ENCODE measurements around the gene ATP6V0E2.

ATP6V0E2 gene

GRCh38 chr7:149875396-149875795, 1.6 kb downstream of the ATP6V0E2 start:
- Histone ChIP-seq H3K36me3 (ENCODE audit: insufficient read depth, low read depth, low read length) (no peaks in the 10 kb centered on the region), H3K4me3 (ENCODE audit: low read length) (no peak overlapping the region), H3K27me3 (ENCODE audit: insufficient read depth, low read length) (peaks cover 31% of the 10 kb centered on the region), H3K27ac (ENCODE audit: low read length) (no peak overlapping the region), H3K9ac (ENCODE audit: low read depth, low read length) (no peak overlapping the region), H3K9me3 (ENCODE audit: insufficient read depth, low read depth, low read length) (no peaks in the 10 kb centered on the region), H3K4me1 (ENCODE audit: insufficient read depth, low read length) (peaks cover 6% of the 10 kb centered on the region; the same call in 1 of the 2 replicates)

- Histone ChIP-seq H3K27me3 (ENCODE audit: insufficient read depth, low read length) (peaks cover 19% of the 10 kb centered on the region), H3K4me3 (ENCODE audit: low read length) (no peak overlapping the region), H3K9ac (ENCODE audit: low read depth, low read length) (no peak overlapping the region), H3K27ac (ENCODE audit: low read length) (no peak overlapping the region), H3K36me3 (ENCODE audit: insufficient read depth, low read depth, low read length) (no peaks in the 10 kb centered on the region), H3K9me3 (ENCODE audit: insufficient read depth, low read depth, low read length) (no peaks in the 10 kb centered on the region), H3K4me1 (ENCODE audit: insufficient read depth, low read length) (peaks cover under 1% of the 10 kb centered on the region; the same call in 1 of the 2 replicates)
Measured at GRCh38 chr7:149877890-149878522, 4.2 kb downstream of the ATP6V0E2 start.

- Histone ChIP-seq H3K4me3 (ENCODE audit: low read length) (no peak overlapping the region), H3K4me1 (ENCODE audit: insufficient read depth, low read length) (no peaks in the 10 kb centered on the region), H3K9me3 (ENCODE audit: insufficient read depth, low read depth, low read length) (no peaks in the 10 kb centered on the region), H3K9ac (ENCODE audit: low read depth, low read length) (no peak overlapping the region), H3K36me3 (ENCODE audit: insufficient read depth, low read depth, low read length) (no peaks in the 10 kb centered on the region), H3K27me3 (ENCODE audit: insufficient read depth, low read length) (peaks cover 18% of the 10 kb centered on the region), H3K27ac (ENCODE audit: low read length) (no peak overlapping the region)
Measured at GRCh38 chr7:149878523-149878921, 4.8 kb downstream of the ATP6V0E2 start.

- Histone ChIP-seq H3K27ac (ENCODE audit: low read length) (no peak overlapping the region), H3K4me1 (ENCODE audit: insufficient read depth, low read length) (no peaks in the 10 kb centered on the region), H3K9me3 (ENCODE audit: insufficient read depth, low read depth, low read length) (no peaks in the 10 kb centered on the region), H3K4me3 (ENCODE audit: low read length) (no peak overlapping the region), H3K27me3 (ENCODE audit: insufficient read depth, low read length) (peaks cover 13% of the 10 kb centered on the region), H3K36me3 (ENCODE audit: insufficient read depth, low read depth, low read length) (no peaks in the 10 kb centered on the region), H3K9ac (ENCODE audit: low read depth, low read length) (no peak overlapping the region)
Measured at GRCh38 chr7:149879271-149879743, 5.5 kb downstream of the ATP6V0E2 start.

- no peaks in the 10 kb centered on the region for H3K9me3 ChIP-seq (ENCODE audit: insufficient read depth, low read depth, low read length)
- no peaks in the 10 kb centered on the region for H3K36me3 ChIP-seq (ENCODE audit: insufficient read depth, low read depth, low read length)
- no peaks in the 10 kb centered on the region for H3K4me1 ChIP-seq (ENCODE audit: insufficient read depth, low read length)
- no peak overlapping the region for H3K27ac ChIP-seq (ENCODE audit: low read length)
- H3K9ac ChIP-seq (ENCODE audit: low read depth, low read length) = no peak overlapping the region
- peaks cover 6% of the 10 kb centered on the region for H3K27me3 ChIP-seq (ENCODE audit: insufficient read depth, low read length)
- H3K4me3 ChIP-seq (ENCODE audit: low read length) = no peak overlapping the region
Measured at GRCh38 chr7:149879766-149880637, 6.2 kb downstream of the ATP6V0E2 start.

- no peaks in the 10 kb centered on the region for H3K9me3 ChIP-seq (ENCODE audit: insufficient read depth, low read depth, low read length)
- H3K4me3 ChIP-seq (ENCODE audit: low read length) = no peak overlapping the region
- H3K4me1 ChIP-seq (ENCODE audit: insufficient read depth, low read length) = peaks cover 3% of the 10 kb centered on the region; the same call in 1 of the 2 replicates
- no peak overlapping the region for H3K9ac ChIP-seq (ENCODE audit: low read depth, low read length)
- H3K27me3 ChIP-seq (ENCODE audit: insufficient read depth, low read length) = no peaks in the 10 kb centered on the region
- no peak overlapping the region for H3K27ac ChIP-seq (ENCODE audit: low read length)
- no peaks in the 10 kb centered on the region for H3K36me3 ChIP-seq (ENCODE audit: insufficient read depth, low read depth, low read length)
Measured at GRCh38 chr7:149880638-149881311, 7.0 kb downstream of the ATP6V0E2 start.

GRCh38 chr7:149881328-149882247, 7.8 kb downstream of the ATP6V0E2 start:
- Histone ChIP-seq H3K36me3 (ENCODE audit: insufficient read depth, low read depth, low read length) (no peaks in the 10 kb centered on the region), H3K27ac (ENCODE audit: low read length) (no peak overlapping the region), H3K4me1 (ENCODE audit: insufficient read depth, low read length) (peaks cover 8% of the 10 kb centered on the region; the same call in 1 of the 2 replicates), H3K27me3 (ENCODE audit: insufficient read depth, low read length) (no peaks in the 10 kb centered on the region), H3K9me3 (ENCODE audit: insufficient read depth, low read depth, low read length) (no peaks in the 10 kb centered on the region), H3K9ac (ENCODE audit: low read depth, low read length) (no peak overlapping the region), H3K4me3 (ENCODE audit: low read length) (no peak overlapping the region)

- no peaks in the 10 kb centered on the region for H3K27me3 ChIP-seq (ENCODE audit: insufficient read depth, low read length)
- no peaks in the 10 kb centered on the region for H3K36me3 ChIP-seq (ENCODE audit: insufficient read depth, low read depth, low read length)
- no peak overlapping the region for H3K27ac ChIP-seq (ENCODE audit: low read length)
- H3K9me3 ChIP-seq (ENCODE audit: insufficient read depth, low read depth, low read length) = no peaks in the 10 kb centered on the region
- no peak overlapping the region for H3K4me3 ChIP-seq (ENCODE audit: low read length)
- H3K4me1 ChIP-seq (ENCODE audit: insufficient read depth, low read length) = peaks cover 8% of the 10 kb centered on the region; the same call in 1 of the 2 replicates
- H3K9ac ChIP-seq (ENCODE audit: low read depth, low read length) = no peak overlapping the region
Measured at GRCh38 chr7:149882248-149883047, 8.7 kb downstream of the ATP6V0E2 start.

GRCh38 chr7:149883048-149883438, 9.3 kb downstream of the ATP6V0E2 start:
- H3K27ac ChIP-seq (ENCODE audit: low read length) = no peak overlapping the region
- H3K4me3 ChIP-seq (ENCODE audit: low read length) = no peak overlapping the region
- no peaks in the 10 kb centered on the region for H3K27me3 ChIP-seq (ENCODE audit: insufficient read depth, low read length)
- no peaks in the 10 kb centered on the region for H3K9me3 ChIP-seq (ENCODE audit: insufficient read depth, low read depth, low read length)
- peaks cover 8% of the 10 kb centered on the region; the same call in 1 of the 2 replicates for H3K4me1 ChIP-seq (ENCODE audit: insufficient read depth, low read length)
- no peak overlapping the region for H3K9ac ChIP-seq (ENCODE audit: low read depth, low read length)
- no peaks in the 10 kb centered on the region for H3K36me3 ChIP-seq (ENCODE audit: insufficient read depth, low read depth, low read length)

GRCh38 chr7:149883452-149883861, 9.7 kb downstream of the ATP6V0E2 start:
- H3K4me1 ChIP-seq (ENCODE audit: insufficient read depth, low read length) = peaks cover 8% of the 10 kb centered on the region; the same call in 1 of the 2 replicates
- no peaks in the 10 kb centered on the region for H3K36me3 ChIP-seq (ENCODE audit: insufficient read depth, low read depth, low read length)
- no peak overlapping the region for H3K27ac ChIP-seq (ENCODE audit: low read length)
- H3K9ac ChIP-seq (ENCODE audit: low read depth, low read length) = no peak overlapping the region
- no peaks in the 10 kb centered on the region for H3K27me3 ChIP-seq (ENCODE audit: insufficient read depth, low read length)
- H3K9me3 ChIP-seq (ENCODE audit: insufficient read depth, low read depth, low read length) = no peaks in the 10 kb centered on the region
- H3K4me3 ChIP-seq (ENCODE audit: low read length) = no peak overlapping the region

All from iPS-20b (cell line).